Hepatocyte (in vitro differentiated cells): Measurements from ENCODE around the gene RALGAPA2.

Source experiments
- EZH2phosphoT487 ChIP-seq: fragments of 200-600 bp; sonication (generic); IDR thresholded peaks from one replicate; pipeline ENCODE4 v1.6.1; 2018; ENCODE audit warnings: antibody characterized with exemption, mild to moderate bottlenecking, low read depth, moderate library complexity; ENCODE audit not compliant: unreplicated experiment, severe bottlenecking
- TF ChIP-seq, protein P1 (sequence below): fragments of 200-600 bp; sonication (generic); IDR thresholded peaks from 2 replicates; pipeline ENCODE4 v1.5.1; 2016; ENCODE audit warnings: antibody characterized with exemption, mild to moderate bottlenecking; ENCODE audit not compliant: poor library complexity

DNA sequence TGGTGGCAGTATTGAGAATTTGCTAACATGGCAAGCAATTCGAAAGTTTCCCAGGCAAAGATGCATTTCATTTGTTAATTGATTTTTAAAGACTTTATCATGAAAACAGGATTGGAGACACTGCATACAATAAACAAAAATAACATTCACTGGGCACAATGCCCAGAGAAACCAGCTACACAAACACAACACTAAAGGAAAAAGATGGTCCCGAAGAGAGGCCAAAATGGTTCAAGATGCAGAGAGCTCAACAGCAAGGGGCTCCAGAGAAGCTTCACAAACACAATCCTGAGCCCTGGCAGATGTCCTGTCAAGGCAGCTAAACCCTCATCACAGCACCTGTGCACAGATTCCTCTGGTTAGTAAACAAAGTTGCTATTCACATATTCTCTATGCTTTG lies 265.2 kb downstream of the RALGAPA2 start:
- no peak for TF ChIP-seq EZH2phosphoT487
- TF ChIP-seq, protein P1, sequence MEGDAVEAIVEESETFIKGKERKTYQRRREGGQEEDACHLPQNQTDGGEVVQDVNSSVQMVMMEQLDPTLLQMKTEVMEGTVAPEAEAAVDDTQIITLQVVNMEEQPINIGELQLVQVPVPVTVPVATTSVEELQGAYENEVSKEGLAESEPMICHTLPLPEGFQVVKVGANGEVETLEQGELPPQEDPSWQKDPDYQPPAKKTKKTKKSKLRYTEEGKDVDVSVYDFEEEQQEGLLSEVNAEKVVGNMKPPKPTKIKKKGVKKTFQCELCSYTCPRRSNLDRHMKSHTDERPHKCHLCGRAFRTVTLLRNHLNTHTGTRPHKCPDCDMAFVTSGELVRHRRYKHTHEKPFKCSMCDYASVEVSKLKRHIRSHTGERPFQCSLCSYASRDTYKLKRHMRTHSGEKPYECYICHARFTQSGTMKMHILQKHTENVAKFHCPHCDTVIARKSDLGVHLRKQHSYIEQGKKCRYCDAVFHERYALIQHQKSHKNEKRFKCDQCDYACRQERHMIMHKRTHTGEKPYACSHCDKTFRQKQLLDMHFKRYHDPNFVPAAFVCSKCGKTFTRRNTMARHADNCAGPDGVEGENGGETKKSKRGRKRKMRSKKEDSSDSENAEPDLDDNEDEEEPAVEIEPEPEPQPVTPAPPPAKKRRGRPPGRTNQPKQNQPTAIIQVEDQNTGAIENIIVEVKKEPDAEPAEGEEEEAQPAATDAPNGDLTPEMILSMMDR: no peak
